KMS-11 (cell line): ENCODE results near the gene SHC2.

ENCODE experiments used
- H2AFZ ChIP-seq: fragments of 200-600 bp; sonication (generic); 2 replicates; pipeline ENCODE4 v1.6.1; 2016; ENCODE audit warnings: antibody characterized with exemption, mixed run types, low read depth
- H3K27ac ChIP-seq: fragments of 200-600 bp; sonication (generic); 2 replicates; pipeline ENCODE4 v1.6.1; 2016; ENCODE audit warnings: mild to moderate bottlenecking, mixed run types
- H3K27me3 ChIP-seq: fragments of 200-600 bp; sonication (generic); 2 replicates; pipeline ENCODE4 v1.6.1; 2017; ENCODE audit warnings: mild to moderate bottlenecking, low read depth, mixed run types, moderate library complexity; ENCODE audit not compliant: insufficient read depth
- H3K36me3 ChIP-seq: fragments of 200-600 bp; sonication (generic); 2 replicates; pipeline ENCODE4 v1.6.1; 2017; ENCODE audit warnings: mild to moderate bottlenecking, mixed run types; ENCODE audit not compliant: insufficient read depth
- H3K4me1 ChIP-seq: fragments of 200-600 bp; sonication (generic); 2 replicates; pipeline ENCODE4 v1.6.1; 2016; ENCODE audit warnings: mild to moderate bottlenecking, low read depth, mixed run types; ENCODE audit not compliant: poor library complexity, severe bottlenecking
- H3K4me2 ChIP-seq: fragments of 200-600 bp; sonication (generic); 2 replicates; pipeline ENCODE4 v1.7.0; 2016; ENCODE audit warnings: mild to moderate bottlenecking, mixed run types
- H3K4me3 ChIP-seq: fragments of 200-600 bp; sonication (generic); IDR thresholded peaks from 2 replicates; pipeline ENCODE4 v1.6.1; 2017; ENCODE audit warnings: low read depth, low read length, mixed read lengths; ENCODE audit not compliant: insufficient read depth
- H3K79me2 ChIP-seq: fragments of 200-600 bp; sonication (generic); 2 replicates; pipeline ENCODE4 v1.6.1; 2016; ENCODE audit warnings: low read depth, mixed run types; ENCODE audit not compliant: insufficient read depth
- H3K9ac ChIP-seq: fragments of 200-600 bp; sonication (generic); 2 replicates; pipeline ENCODE4 v1.6.1; 2016; ENCODE audit warnings: mild to moderate bottlenecking, mixed run types
- H4K20me1 ChIP-seq: fragments of 200-600 bp; sonication (generic); 2 replicates; pipeline ENCODE4 v1.6.1; 2016; ENCODE audit warnings: mild to moderate bottlenecking, mixed run types; ENCODE audit not compliant: insufficient read depth
- CTCF ChIP-seq: fragments of 200-600 bp; sonication (generic); conservative IDR thresholded peaks from 2 replicates; pipeline ENCODE4 v1.6.1; 2017; ENCODE audit warnings: low read depth, mild to moderate bottlenecking, antibody characterized with exemption, low read length, moderate library complexity, mixed read lengths

SHC2 gene

DNA sequence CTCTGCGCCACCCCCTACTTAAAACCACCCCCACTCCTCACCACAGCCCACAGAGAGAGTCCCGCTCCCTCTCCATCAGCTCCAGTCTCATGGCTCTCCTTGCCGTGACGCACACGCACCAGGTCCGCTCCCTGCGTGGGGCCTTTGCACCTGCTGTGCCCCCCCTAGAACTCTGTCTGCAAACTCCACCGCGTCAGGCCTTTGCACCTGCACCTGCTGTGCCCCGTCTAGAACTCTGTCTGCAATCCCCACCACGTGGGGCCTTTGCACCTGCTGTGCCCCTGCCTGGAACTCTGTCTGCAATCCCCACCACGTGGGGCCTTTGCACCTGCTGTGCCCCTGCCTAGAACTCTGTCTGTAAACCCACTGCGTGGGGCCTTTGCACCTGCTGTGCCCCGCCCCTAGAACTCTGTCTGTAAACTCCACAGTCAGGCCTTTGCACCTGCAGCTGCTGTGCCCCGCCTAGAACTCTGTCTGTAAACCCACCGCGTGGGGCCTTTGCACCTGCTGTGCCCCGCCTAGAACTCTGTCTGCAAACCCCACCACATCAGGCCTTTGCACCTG is 4.2 kb downstream of the SHC2 start:
- Histone ChIP-seq H3K36me3 (no peaks in the 10 kb centered on the region), H4K20me1 (no peaks in the 10 kb centered on the region), H3K4me2 (no peak overlapping the region), H3K79me2 (no peaks in the 10 kb centered on the region), H3K27me3 (peaks cover 24% of the 10 kb centered on the region), H3K9ac (no peak overlapping the region), H3K27ac (no peak overlapping the region), H3K4me3 (no peak overlapping the region), H2AFZ (no peak overlapping the region), H3K4me1 (no peaks in the 10 kb centered on the region)
- no peak for TF ChIP-seq CTCF

GRCh38 chr19:455851-456546 is 4.8 kb downstream of the SHC2 start:
- Histone ChIP-seq H3K27me3 (peaks cover 24% of the 10 kb centered on the region), H3K4me2 (no peak overlapping the region), H3K4me3 (no peak overlapping the region), H3K79me2 (no peaks in the 10 kb centered on the region), H3K4me1 (no peaks in the 10 kb centered on the region), H2AFZ (no peak overlapping the region), H3K36me3 (no peaks in the 10 kb centered on the region), H3K27ac (no peak overlapping the region), H4K20me1 (no peaks in the 10 kb centered on the region), H3K9ac (no peak overlapping the region)
- TF ChIP-seq CTCF: no peak

DNA sequence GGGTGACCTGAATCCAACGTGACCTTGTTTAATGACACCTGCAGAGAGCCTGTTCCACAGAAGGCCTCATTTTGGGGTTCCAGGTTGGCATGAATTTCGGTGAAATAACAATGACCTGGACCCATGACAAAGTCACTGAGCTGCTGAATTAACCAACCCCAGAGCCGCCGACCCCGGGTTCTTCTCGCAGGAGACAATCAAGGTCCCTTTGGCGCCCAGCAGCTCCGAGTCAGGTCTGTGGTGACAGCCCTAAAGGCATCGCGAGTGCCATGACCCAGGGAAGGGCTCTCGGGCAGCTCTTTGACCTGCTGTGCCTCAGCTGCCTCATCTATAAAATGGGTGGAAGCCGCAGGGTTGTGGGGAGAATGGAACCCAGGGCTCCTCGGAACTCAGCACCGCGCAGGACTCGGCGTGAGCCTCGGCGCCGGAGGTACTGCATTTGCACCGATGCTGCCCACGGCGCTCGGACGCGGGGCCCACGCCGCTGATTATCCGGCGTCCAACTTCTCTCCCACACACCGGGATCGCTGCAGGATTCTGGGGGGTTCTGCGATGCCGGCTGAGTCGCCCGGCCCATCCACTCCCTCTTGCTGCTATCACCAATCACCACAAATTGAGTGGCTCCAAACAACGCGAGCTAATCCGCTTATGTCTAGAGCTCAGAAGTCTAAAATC is 5.7 kb downstream of the SHC2 start:
- Histone ChIP-seq H3K36me3 (no peaks in the 10 kb centered on the region), H3K4me1 (no peaks in the 10 kb centered on the region), H3K4me2 (no peak overlapping the region), H3K4me3 (no peak overlapping the region), H3K9ac (no peak overlapping the region), H3K79me2 (no peaks in the 10 kb centered on the region), H3K27ac (no peak overlapping the region), H2AFZ (no peak overlapping the region), H4K20me1 (no peaks in the 10 kb centered on the region), H3K27me3 (peaks cover 24% of the 10 kb centered on the region)
- no peak for TF ChIP-seq CTCF

- no peak for TF ChIP-seq CTCF
- no peaks in the 10 kb centered on the region for H3K79me2 ChIP-seq
- no peak overlapping the region for H2AFZ ChIP-seq
- H4K20me1 ChIP-seq: no peaks in the 10 kb centered on the region
- H3K4me2 ChIP-seq: no peak overlapping the region
- H3K36me3 ChIP-seq: no peaks in the 10 kb centered on the region
- H3K27me3 ChIP-seq: peaks cover 24% of the 10 kb centered on the region
- H3K27ac ChIP-seq: no peak overlapping the region
- no peaks in the 10 kb centered on the region for H3K4me1 ChIP-seq
- H3K4me3 ChIP-seq: no peak overlapping the region
- no peak overlapping the region for H3K9ac ChIP-seq
Observed at GRCh38 chr19:453606-454005, 7.2 kb downstream of the SHC2 start.
